Muscle layer of colon (tissue), 2 donors: Measurements from ENCODE around the gene RFX5.
"Not testable (repeated sequence)": the region's sequence is repeated elsewhere in the genome, so short reads cannot be mapped to it uniquely, and the experiment has no call there.

Experiments
- H3K27ac ChIP-seq: one replicate; pipeline ENCODE4 v1.7.0; 2013; ENCODE audit warnings: low read depth, mild to moderate bottlenecking, low read length, moderate library complexity
- H3K27me3 ChIP-seq, 2 donors: one replicate each; pipeline ENCODE4 v1.7.0; 2013; ENCODE audit warnings: low read length in 2 of 2, mild to moderate bottlenecking in 2 of 2; ENCODE audit not compliant: insufficient read depth in 2 of 2, control insufficient read depth in 1 of 2
- H3K36me3 ChIP-seq: one replicate; pipeline ENCODE4 v1.7.0; 2013; ENCODE audit warnings: mild to moderate bottlenecking, low read length; ENCODE audit not compliant: insufficient read depth
- H3K4me1 ChIP-seq: one replicate; pipeline ENCODE4 v1.7.0; 2013; ENCODE audit warnings: mild to moderate bottlenecking, low read length; ENCODE audit not compliant: insufficient read depth
- H3K4me3 ChIP-seq, 2 donors: one replicate each; pipeline ENCODE4 v1.7.0; 2013; ENCODE audit warnings: low read length in 2 of 2, low read depth in 1 of 2, mild to moderate bottlenecking in 1 of 2, moderate library complexity in 1 of 2
- H3K9ac ChIP-seq: one replicate; pipeline ENCODE4 v1.7.0; 2013; ENCODE audit warnings: low read length
- H3K9me3 ChIP-seq: one replicate; pipeline ENCODE4 v1.7.0; 2013; ENCODE audit warnings: mild to moderate bottlenecking, low read length
- donor health status: abdominal sarcoma.
- donor health status: Adenocarcinoma of cecum.

The RFX5 gene

DNA sequence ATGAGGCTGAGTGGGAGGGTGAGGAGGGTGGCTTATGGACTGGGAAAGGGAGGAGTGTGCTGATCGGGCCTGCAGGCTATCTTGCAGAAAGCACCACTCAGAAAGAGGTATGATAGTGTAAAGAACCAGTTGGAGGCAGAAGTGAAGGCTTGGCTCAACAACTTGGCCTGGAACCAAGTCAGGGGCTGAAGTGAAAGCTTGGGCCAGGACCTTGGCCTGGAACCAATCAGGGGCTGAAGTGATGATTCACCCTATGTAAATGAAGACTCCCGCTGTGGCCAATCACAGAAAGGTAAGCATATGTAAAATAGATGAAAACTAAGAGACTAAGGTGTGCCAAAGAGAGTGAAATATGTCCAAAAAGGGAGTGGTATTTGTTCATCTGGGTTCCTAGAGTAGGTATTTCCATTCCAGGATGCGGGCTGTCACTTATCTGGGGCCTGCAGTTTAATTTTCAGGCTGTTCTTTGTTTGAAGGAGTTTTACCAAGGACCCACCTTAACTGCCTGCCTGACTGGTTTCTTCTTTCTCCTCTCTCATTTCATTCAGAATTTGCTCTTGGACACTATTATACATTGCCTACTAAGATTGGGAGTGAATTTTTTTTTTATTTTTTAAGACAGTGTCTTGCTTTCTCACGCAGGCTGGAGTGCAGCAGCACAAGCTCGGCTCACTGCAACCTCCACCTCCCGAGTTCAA, 5.1 kb upstream of the RFX5 start:
- H3K27ac ChIP-seq, result no peak overlapping the region
- no peak overlapping the region for H3K4me3 ChIP-seq
- no peaks in the 10 kb centered on the region for H3K27me3 ChIP-seq
- H3K9me3 ChIP-seq, result no peaks in the 10 kb centered on the region
- no peak overlapping the region for H3K9ac ChIP-seq
- no peaks in the 10 kb centered on the region for H3K36me3 ChIP-seq
- H3K4me1 ChIP-seq, result no peaks in the 10 kb centered on the region

- not testable (repeated sequence) for H3K27me3 ChIP-seq, H3K27ac ChIP-seq, H3K9me3 ChIP-seq, H3K4me1 ChIP-seq, H3K4me3 ChIP-seq, H3K9ac ChIP-seq, H3K36me3 ChIP-seq
Observed at GRCh38 chr1:151350323-151350722, 3.3 kb upstream of the RFX5 start.

GRCh38 chr1:151347523-151348246, 633 bp upstream of the RFX5 start:
- Histone ChIP-seq H3K27ac (peak overlapping the region; percentile 86), H3K36me3 (peaks cover 29% of the 10 kb centered on the region), H3K27me3 (no peaks in the 10 kb centered on the region), H3K4me1 (peaks cover 8% of the 10 kb centered on the region), H3K4me3 (peak overlapping the region; percentile 77 to 89), H3K9me3 (no peaks in the 10 kb centered on the region), H3K9ac (peak overlapping the region; percentile 8)

GRCh38 chr1:151346082-151346768, 827 bp downstream of the RFX5 start:
- H3K27ac ChIP-seq, result peak overlapping the region; percentile 97
- H3K9ac ChIP-seq, result peak overlapping the region; percentile 81
- H3K4me3 ChIP-seq, result peak overlapping the region; percentile 77 to 89
- peaks cover 8% of the 10 kb centered on the region for H3K4me1 ChIP-seq
- H3K36me3 ChIP-seq, result peaks cover 34% of the 10 kb centered on the region
- no peaks in the 10 kb centered on the region for H3K27me3 ChIP-seq
- no peaks in the 10 kb centered on the region for H3K9me3 ChIP-seq

GRCh38 chr1:151344291-151344690, 2.8 kb downstream of the RFX5 start:
- peaks cover 34% of the 10 kb centered on the region for H3K36me3 ChIP-seq
- no peaks in the 10 kb centered on the region for H3K27me3 ChIP-seq
- H3K4me1 ChIP-seq, result peaks cover 8% of the 10 kb centered on the region
- H3K4me3 ChIP-seq, result no peak overlapping the region
- no peak overlapping the region for H3K27ac ChIP-seq
- no peak overlapping the region for H3K9ac ChIP-seq
- no peaks in the 10 kb centered on the region for H3K9me3 ChIP-seq

GRCh38 chr1:151343587-151343986, 3.5 kb downstream of the RFX5 start:
- no peak overlapping the region for H3K9ac ChIP-seq
- no peaks in the 10 kb centered on the region for H3K27me3 ChIP-seq
- no peaks in the 10 kb centered on the region for H3K9me3 ChIP-seq
- peaks cover 34% of the 10 kb centered on the region for H3K36me3 ChIP-seq
- no peak overlapping the region for H3K4me3 ChIP-seq
- peaks cover 8% of the 10 kb centered on the region for H3K4me1 ChIP-seq
- no peak overlapping the region for H3K27ac ChIP-seq

- Histone ChIP-seq H3K4me3 (no peak overlapping the region), H3K27ac (no peak overlapping the region), H3K9ac (no peak overlapping the region)
Observed at GRCh38 chr1:151342569-151342968, 4.5 kb downstream of the RFX5 start.

DNA sequence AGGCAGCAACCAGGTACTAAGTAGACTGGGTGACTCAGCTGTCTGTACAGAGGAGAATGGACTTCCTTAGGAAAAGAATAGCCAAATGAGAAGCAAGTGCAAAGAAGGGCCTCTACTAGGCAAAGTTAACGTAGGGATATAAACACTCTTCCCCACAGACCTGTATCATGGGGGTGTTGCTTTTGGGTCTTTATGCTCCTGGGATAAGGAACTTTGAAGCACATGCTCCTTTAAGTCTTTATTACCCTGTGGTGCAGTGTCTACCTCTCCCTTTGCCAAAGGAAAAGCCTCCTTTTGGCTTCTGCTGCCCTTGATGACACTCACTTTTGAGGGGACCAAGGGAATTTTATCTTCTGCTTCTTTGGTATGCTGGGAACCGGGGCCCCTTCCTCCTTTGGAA, 5.0 kb downstream of the RFX5 start:
- peaks cover 34% of the 10 kb centered on the region for H3K36me3 ChIP-seq
- no peaks in the 10 kb centered on the region for H3K27me3 ChIP-seq
- H3K4me1 ChIP-seq, result peaks cover 8% of the 10 kb centered on the region
- no peak overlapping the region for H3K4me3 ChIP-seq
- H3K27ac ChIP-seq, result no peak overlapping the region
- H3K9me3 ChIP-seq, result no peaks in the 10 kb centered on the region
- H3K9ac ChIP-seq, result no peak overlapping the region

More at GRCh38 chr1:151342569-151342968, 4.5 kb downstream of the RFX5 start:
- Histone ChIP-seq H3K4me1 (peaks cover 8% of the 10 kb centered on the region), H3K9me3 (no peaks in the 10 kb centered on the region), H3K36me3 (peaks cover 34% of the 10 kb centered on the region), H3K27me3 (no peaks in the 10 kb centered on the region)

DNA sequence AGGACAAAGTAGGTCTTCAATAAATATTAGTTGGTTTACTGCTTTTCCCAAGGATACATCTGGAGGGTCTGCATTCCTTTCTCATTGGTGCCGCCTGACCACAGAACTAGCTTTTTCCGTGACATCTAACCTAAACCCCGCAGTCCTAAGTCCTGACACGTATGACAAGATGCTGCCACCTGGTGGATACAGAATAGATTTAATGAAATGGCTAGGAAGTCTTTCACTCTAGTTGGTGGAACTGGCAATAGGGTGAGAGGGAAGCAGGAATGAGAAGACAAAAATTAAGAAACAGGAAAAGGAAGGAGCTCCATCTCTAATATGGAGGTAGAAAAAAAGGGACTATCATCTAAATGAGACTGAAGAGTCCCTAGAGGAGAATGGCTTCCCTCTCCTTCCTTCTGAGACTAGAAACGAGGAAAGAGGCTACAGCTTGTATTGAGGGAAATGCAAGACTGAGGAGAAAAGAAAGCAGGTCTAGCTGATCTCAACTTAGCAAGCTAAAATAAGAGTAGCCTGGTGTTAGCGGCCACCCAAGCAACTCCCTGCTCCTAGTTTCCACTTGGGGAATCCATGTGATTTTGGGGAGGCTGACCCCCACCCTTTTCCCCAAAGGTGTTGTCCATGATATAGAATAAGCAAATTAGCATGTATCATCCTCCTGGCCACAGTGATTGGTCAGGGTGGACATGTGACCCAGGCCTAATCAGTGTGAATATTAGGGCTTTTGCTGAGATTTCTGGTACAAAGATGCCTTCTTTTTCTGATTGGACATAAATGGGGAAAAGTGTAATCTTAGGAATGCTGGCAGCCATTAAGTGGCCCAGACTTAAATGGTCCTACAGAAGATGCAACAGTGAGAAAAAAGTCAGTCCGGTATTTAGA, 5.9 kb downstream of the RFX5 start:
- no peaks in the 10 kb centered on the region for H3K9me3 ChIP-seq
- H3K36me3 ChIP-seq, result peaks cover 34% of the 10 kb centered on the region
- no peak overlapping the region for H3K9ac ChIP-seq
- H3K4me3 ChIP-seq, result no peak overlapping the region
- H3K4me1 ChIP-seq, result peaks cover 6% of the 10 kb centered on the region
- H3K27me3 ChIP-seq, result no peaks in the 10 kb centered on the region
- H3K27ac ChIP-seq, result no peak overlapping the region

DNA sequence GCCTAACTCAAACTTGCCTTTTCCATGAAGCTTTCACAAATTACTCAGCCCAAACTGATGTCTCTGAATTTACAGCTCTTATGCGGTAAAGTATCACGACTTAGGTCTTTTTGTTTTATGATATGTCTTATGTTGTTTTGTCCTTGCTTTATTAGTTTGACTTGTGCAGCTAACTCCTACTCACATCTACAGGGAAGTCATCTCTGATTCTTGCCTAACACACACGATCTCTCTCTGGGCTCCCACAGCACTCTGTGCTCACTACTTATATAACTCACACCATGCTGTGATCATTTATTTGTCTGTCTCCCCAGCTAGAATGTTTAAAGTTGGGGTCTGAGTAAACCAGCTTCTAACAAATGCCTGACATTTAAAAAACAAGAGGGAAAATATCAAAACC, 10.5 kb downstream of the RFX5 start:
- Histone ChIP-seq H3K27me3 (no peaks in the 10 kb centered on the region), H3K9ac (no peak overlapping the region), H3K4me3 (no peak overlapping the region), H3K4me1 (no peaks in the 10 kb centered on the region), H3K36me3 (no peaks in the 10 kb centered on the region), H3K27ac (no peak overlapping the region), H3K9me3 (no peaks in the 10 kb centered on the region)

DNA sequence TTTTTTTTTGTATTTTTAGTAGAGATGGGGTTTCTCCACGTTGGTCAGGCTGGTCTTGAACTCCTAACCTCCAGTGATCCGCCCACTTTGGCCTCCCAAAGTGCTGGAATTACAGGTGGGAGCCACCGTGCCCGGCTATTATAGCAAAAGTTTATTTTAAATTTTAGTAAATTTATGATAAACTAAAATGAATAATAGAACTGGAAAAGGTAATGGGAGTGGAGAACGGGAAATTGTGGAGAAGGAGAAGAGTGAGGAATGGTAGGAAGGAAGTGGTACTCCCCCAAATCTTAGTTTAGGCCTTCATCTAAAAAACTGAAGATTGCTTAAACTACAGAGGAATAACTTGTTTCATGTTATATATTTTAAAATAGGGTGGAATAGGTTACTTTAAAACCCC, 12.2 kb downstream of the RFX5 start:
- Histone ChIP-seq H3K27me3 (no peaks in the 10 kb centered on the region), H3K4me3 (no peak overlapping the region), H3K4me1 (no peaks in the 10 kb centered on the region), H3K27ac (no peak overlapping the region), H3K9me3 (no peaks in the 10 kb centered on the region), H3K9ac (no peak overlapping the region), H3K36me3 (no peaks in the 10 kb centered on the region)
